Cardiac fibroblast (primary cell): ENCODE measurements around the gene VEGFC.

ENCODE experiments used
- DNase-seq, 2 donors: peaks; one replicate each; pipeline versions ENCODE4 v3.0.0 to v3.0.0-alpha.2; 2010; ENCODE audit warnings: low read depth in 2 of 2
- H3K4me3 ChIP-seq, 2 donors: replicated peaks in 1 of 2; 1 replicate in 1 of 2; 2 replicates in 1 of 2; pipeline ENCODE4 v1.5.1; 2011; ENCODE audit warnings: low read depth in 2 of 2, low read length in 2 of 2, mild to moderate bottlenecking in 2 of 2, moderate library complexity in 1 of 2
- TF ChIP-seq, protein P1 (sequence below): IDR thresholded peaks from one replicate; pipeline ENCODE4 v1.5.1; 2011; ENCODE audit warnings: low read depth, mild to moderate bottlenecking, low read length, inconsistent platforms

The VEGFC gene

DNA sequence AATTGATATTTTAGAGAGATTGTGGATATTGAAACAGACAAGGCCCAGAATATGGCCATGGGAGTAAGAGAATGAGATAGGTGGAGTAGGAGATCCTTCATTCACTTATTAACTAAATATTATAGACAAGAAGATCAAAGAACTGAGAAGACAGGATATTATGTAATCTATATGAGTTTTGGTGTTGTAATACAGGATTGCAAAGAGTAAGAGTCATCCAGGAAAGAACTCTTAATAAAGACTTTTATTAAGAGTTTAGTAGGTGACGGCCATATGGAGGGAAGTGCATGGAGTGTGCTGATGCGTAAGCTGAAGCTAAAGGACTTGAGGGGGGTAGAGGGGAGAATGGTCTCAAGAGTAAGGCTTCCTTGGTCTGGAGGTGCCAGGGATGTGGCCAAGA lies 153.7 kb downstream of the VEGFC start:
- TF ChIP-seq, protein P1, sequence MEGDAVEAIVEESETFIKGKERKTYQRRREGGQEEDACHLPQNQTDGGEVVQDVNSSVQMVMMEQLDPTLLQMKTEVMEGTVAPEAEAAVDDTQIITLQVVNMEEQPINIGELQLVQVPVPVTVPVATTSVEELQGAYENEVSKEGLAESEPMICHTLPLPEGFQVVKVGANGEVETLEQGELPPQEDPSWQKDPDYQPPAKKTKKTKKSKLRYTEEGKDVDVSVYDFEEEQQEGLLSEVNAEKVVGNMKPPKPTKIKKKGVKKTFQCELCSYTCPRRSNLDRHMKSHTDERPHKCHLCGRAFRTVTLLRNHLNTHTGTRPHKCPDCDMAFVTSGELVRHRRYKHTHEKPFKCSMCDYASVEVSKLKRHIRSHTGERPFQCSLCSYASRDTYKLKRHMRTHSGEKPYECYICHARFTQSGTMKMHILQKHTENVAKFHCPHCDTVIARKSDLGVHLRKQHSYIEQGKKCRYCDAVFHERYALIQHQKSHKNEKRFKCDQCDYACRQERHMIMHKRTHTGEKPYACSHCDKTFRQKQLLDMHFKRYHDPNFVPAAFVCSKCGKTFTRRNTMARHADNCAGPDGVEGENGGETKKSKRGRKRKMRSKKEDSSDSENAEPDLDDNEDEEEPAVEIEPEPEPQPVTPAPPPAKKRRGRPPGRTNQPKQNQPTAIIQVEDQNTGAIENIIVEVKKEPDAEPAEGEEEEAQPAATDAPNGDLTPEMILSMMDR = no peak
- DNase-seq = peak; percentile 10 to 82
- no peak overlapping the region for H3K4me3 ChIP-seq

DNA sequence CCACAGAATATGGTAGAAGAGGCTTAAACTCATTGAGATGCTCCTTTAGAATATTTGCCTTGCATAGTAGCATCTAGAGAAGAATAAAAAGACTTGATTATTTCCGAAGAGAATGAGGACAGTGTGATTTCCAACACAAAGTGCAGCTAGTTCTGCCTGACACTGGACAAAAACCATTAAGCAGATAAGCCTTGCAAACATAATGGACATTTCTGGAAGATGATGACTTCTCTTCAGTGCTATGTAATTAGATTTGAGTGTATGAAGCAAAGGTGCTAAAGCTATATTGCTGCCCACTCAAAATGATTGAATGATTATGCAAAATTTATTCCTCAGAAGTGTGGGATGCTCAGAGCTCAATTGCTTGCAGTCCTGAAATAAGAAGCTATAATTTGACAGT lies 156.4 kb downstream of the VEGFC start:
- no peak for DNase-seq
- H3K4me3 ChIP-seq = no peak overlapping the region
- TF ChIP-seq, protein P1 = no peak

DNA sequence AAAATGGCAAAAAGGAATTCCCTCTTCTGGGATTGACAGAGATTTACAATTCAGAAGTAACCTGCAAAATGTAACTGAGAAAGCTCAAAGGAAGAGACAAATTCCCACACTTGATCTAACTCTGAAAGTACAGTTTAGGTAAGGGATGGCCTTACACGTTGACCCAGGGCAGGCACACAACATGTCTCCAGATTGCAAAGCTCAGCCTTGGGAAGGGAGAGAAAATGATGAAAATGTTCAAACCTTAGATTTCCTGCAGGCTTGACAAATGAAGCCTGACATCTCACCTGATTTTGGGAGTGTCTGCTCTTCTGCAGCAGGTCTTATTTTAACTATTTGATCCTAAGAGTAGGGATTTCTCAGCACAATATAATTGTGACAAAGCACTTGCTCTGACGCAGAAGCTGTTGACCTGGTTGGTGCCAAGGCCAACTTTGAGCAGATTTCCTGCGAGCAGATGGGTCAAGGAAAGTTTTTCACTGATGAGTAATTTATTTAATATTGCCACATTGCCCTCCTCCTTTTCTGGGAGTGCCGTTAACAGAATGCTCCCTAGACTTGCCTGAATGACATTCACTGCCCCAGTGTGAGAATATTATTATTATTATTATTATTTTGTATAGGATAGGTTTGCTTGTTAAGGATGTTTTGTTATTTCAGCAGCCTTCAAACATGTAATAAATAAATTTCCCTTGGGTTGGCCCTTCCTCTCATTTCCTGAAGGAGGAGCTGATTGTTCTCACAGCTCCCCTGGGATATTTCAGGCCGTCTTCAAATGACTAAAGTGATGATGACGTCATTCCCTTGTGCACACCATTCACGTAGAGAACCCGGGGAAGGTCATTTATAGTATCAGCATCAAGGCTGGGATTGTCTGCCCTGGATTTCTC lies 157.1 kb downstream of the VEGFC start:
- TF ChIP-seq, protein P1 = peak; percentile 28
- H3K4me3 ChIP-seq = no peak overlapping the region
- peak; percentile 86 to 99 for DNase-seq
